Parathyroid adenoma (tissue), 2 donors: ENCODE measurements around the gene NLRP3.

ENCODE experiments used
- H2AFZ ChIP-seq: fragments of 300-600 bp; sonication (generic); one replicate; pipeline ENCODE4 v1.7.0; 2017; ENCODE audit warnings: antibody characterized with exemption, mild to moderate bottlenecking
- H3K27ac ChIP-seq: fragments of 300-600 bp; sonication (generic); one replicate; pipeline ENCODE4 v1.7.0; 2017
- H3K27me3 ChIP-seq: fragments of 300-600 bp; sonication (generic); one replicate; pipeline ENCODE4 v1.7.0; 2017; ENCODE audit warnings: low read length; ENCODE audit not compliant: control insufficient read depth, insufficient read depth
- H3K36me3 ChIP-seq: fragments of 300-600 bp; sonication (generic); one replicate; pipeline ENCODE4 v1.7.0; 2017; ENCODE audit warnings: low read length; ENCODE audit not compliant: control insufficient read depth, insufficient read depth
- H3K4me1 ChIP-seq: fragments of 300-600 bp; sonication (generic); one replicate; pipeline ENCODE4 v1.7.0; 2017; ENCODE audit warnings: control low read depth
- H3K4me2 ChIP-seq: fragments of 300-600 bp; sonication (generic); one replicate; pipeline ENCODE4 v1.7.0; 2017; ENCODE audit warnings: low read length
- H3K4me3 ChIP-seq: fragments of 300-600 bp; sonication (generic); one replicate; pipeline ENCODE4 v1.7.0; 2017; ENCODE audit warnings: low read depth, low read length
- H3K79me2 ChIP-seq: fragments of 300-600 bp; sonication (generic); one replicate; pipeline ENCODE4 v1.7.0; 2017; ENCODE audit warnings: control low read depth
- H3K9ac ChIP-seq: fragments of 300-600 bp; sonication (generic); one replicate; pipeline ENCODE4 v1.7.0; 2017; ENCODE audit warnings: mild to moderate bottlenecking
- H3K9me3 ChIP-seq: fragments of 300-600 bp; sonication (generic); one replicate; pipeline ENCODE4 v1.7.0; 2017; ENCODE audit warnings: low read length; ENCODE audit not compliant: control insufficient read depth
- CTCF ChIP-seq: fragments of 300-600 bp; sonication (generic); IDR thresholded peaks from one replicate; pipeline ENCODE4 v1.7.0; 2017; ENCODE audit warnings: antibody characterized with exemption, mild to moderate bottlenecking
- donor health status: primary hyperparathyroidism.

NLRP3 gene

GRCh38 chr1:247411621-247412327 lies 4.2 kb upstream of the NLRP3 start:
- Histone ChIP-seq H3K27me3 (no peaks in the 10 kb centered on the region), H3K4me2 (no peak overlapping the region), H3K9ac (no peak overlapping the region)

GRCh38 chr1:247417831-247418230 lies 1.9 kb downstream of the NLRP3 start:
- H2AFZ ChIP-seq = no peak overlapping the region
- no peaks in the 10 kb centered on the region for H3K4me1 ChIP-seq
- H3K36me3 ChIP-seq = no peaks in the 10 kb centered on the region
- no peaks in the 10 kb centered on the region for H3K9me3 ChIP-seq
- no peak overlapping the region for H3K27ac ChIP-seq
- no peak overlapping the region for H3K9ac ChIP-seq
- no peak overlapping the region for H3K4me3 ChIP-seq
- H3K27me3 ChIP-seq = no peaks in the 10 kb centered on the region
- no peak for TF ChIP-seq CTCF
- no peak overlapping the region for H3K4me2 ChIP-seq
- H3K79me2 ChIP-seq = no peaks in the 10 kb centered on the region

More at GRCh38 chr1:247411621-247412327, 4.2 kb upstream of the NLRP3 start:
- no peaks in the 10 kb centered on the region for H3K36me3 ChIP-seq
- no peak overlapping the region for H2AFZ ChIP-seq
- no peak overlapping the region for H3K4me3 ChIP-seq
- TF ChIP-seq CTCF = no peak
- no peaks in the 10 kb centered on the region for H3K4me1 ChIP-seq
- no peaks in the 10 kb centered on the region for H3K79me2 ChIP-seq
- H3K27ac ChIP-seq = no peak overlapping the region
- no peaks in the 10 kb centered on the region for H3K9me3 ChIP-seq

- Histone ChIP-seq H2AFZ (no peak overlapping the region), H3K36me3 (no peaks in the 10 kb centered on the region), H3K4me1 (no peaks in the 10 kb centered on the region), H3K4me3 (no peak overlapping the region), H3K27ac (no peak overlapping the region), H3K27me3 (no peaks in the 10 kb centered on the region), H3K79me2 (no peaks in the 10 kb centered on the region), H3K9me3 (no peaks in the 10 kb centered on the region), H3K4me2 (no peak overlapping the region), H3K9ac (no peak overlapping the region)
- no peak for TF ChIP-seq CTCF
Measured at GRCh38 chr1:247419336-247419735, 3.4 kb downstream of the NLRP3 start.

GRCh38 chr1:247421074-247421473 lies 5.1 kb downstream of the NLRP3 start:
- Histone ChIP-seq H3K36me3 (no peaks in the 10 kb centered on the region), H3K9ac (no peak overlapping the region), H3K27ac (no peak overlapping the region), H3K4me2 (no peak overlapping the region), H3K4me3 (no peak overlapping the region), H3K4me1 (no peaks in the 10 kb centered on the region), H3K27me3 (no peaks in the 10 kb centered on the region), H3K79me2 (no peaks in the 10 kb centered on the region), H2AFZ (no peak overlapping the region), H3K9me3 (no peaks in the 10 kb centered on the region)
- TF ChIP-seq CTCF = no peak

- no peaks in the 10 kb centered on the region for H3K9me3 ChIP-seq
- no peak for TF ChIP-seq CTCF
- no peak overlapping the region for H3K9ac ChIP-seq
- no peak overlapping the region for H3K4me2 ChIP-seq
- H3K79me2 ChIP-seq = no peaks in the 10 kb centered on the region
- no peak overlapping the region for H2AFZ ChIP-seq
- H3K4me3 ChIP-seq = no peak overlapping the region
- no peaks in the 10 kb centered on the region for H3K4me1 ChIP-seq
- H3K27me3 ChIP-seq = no peaks in the 10 kb centered on the region
- H3K36me3 ChIP-seq = no peaks in the 10 kb centered on the region
- no peak overlapping the region for H3K27ac ChIP-seq
Measured at GRCh38 chr1:247429496-247429895, 13.5 kb downstream of the NLRP3 start.
